ENCODE results near the gene TMTC4.

DNA sequence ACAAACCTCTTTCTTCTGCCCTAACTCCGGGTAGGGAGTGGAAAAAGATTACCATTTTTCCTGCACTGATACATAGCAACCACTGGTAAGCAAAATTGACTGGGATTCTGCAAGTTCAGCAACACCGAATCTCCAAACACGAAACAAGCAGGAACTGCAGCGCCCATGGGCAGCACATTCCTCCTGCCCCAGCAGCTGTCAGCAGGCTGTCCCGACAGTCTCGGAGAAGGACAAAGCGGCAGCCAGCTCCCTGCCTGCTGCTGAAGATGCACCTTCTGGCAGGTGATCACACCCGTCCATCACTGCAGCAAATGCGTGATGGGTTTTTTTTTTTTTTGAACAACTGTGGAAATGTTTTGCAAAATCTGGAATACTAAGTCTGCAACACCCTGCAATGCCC is 6.7 kb downstream of the TMTC4 start:
- TF ChIP-seq, protein P1, sequence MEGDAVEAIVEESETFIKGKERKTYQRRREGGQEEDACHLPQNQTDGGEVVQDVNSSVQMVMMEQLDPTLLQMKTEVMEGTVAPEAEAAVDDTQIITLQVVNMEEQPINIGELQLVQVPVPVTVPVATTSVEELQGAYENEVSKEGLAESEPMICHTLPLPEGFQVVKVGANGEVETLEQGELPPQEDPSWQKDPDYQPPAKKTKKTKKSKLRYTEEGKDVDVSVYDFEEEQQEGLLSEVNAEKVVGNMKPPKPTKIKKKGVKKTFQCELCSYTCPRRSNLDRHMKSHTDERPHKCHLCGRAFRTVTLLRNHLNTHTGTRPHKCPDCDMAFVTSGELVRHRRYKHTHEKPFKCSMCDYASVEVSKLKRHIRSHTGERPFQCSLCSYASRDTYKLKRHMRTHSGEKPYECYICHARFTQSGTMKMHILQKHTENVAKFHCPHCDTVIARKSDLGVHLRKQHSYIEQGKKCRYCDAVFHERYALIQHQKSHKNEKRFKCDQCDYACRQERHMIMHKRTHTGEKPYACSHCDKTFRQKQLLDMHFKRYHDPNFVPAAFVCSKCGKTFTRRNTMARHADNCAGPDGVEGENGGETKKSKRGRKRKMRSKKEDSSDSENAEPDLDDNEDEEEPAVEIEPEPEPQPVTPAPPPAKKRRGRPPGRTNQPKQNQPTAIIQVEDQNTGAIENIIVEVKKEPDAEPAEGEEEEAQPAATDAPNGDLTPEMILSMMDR (IDR thresholded peaks at IDR 0.05) = no peak
- TF ChIP-seq POLR2A (IDR thresholded peaks at IDR 0.05) = no peak
